Neural cell (in vitro differentiated cells): ENCODE measurements around the gene BSCL2. TPM values are rescaled to one million over a fixed set of nuclear protein-coding genes. Genes with fewer than 3 reads are reported as not detected.

Experiments
- H2AFZ ChIP-seq: fragments of 200-600, 300-800 bp; sonication (generic), shearing (Covaris generic); 2 replicates; pipeline ENCODE4 v1.6.0; 2014; ENCODE audit warnings: low read depth, mild to moderate bottlenecking, antibody characterized with exemption, low read length, moderate library complexity
- H3F3A ChIP-seq: fragments of 200-600 bp; shearing (Covaris generic); 2 replicates; pipeline ENCODE4 v1.6.1; 2016; ENCODE audit warnings: mild to moderate bottlenecking, moderate library complexity, mixed read lengths, antibody characterized with exemption, low read length; ENCODE audit not compliant: insufficient read depth, poor library complexity, severe bottlenecking
- H3K27ac ChIP-seq: fragments of 200-600, 300-800 bp; sonication (generic), shearing (Covaris generic); 2 replicates; pipeline ENCODE4 v1.5.1; 2014; ENCODE audit warnings: mild to moderate bottlenecking, low read length, moderate library complexity
- H3K27me3 ChIP-seq: fragments of 300-800, 200-600 bp; sonication (generic), shearing (Covaris generic); 2 replicates; pipeline ENCODE4 v1.6.0; 2014; ENCODE audit warnings: mild to moderate bottlenecking, low read depth, low read length, moderate library complexity; ENCODE audit not compliant: insufficient read depth
- H3K36me3 ChIP-seq: fragments of 300-800, 200-600 bp; sonication (generic), shearing (Covaris generic); 2 replicates; pipeline ENCODE4 v1.5.1; 2014; ENCODE audit warnings: mild to moderate bottlenecking, antibody characterized with exemption, low read length, moderate library complexity; ENCODE audit not compliant: insufficient read depth
- H3K4me2 ChIP-seq: fragments of 300-800, 200-600 bp; sonication (generic), shearing (Covaris generic); 2 replicates; pipeline ENCODE4 v1.6.0; 2014; ENCODE audit warnings: mild to moderate bottlenecking, low read length
- H3K4me3 ChIP-seq: fragments of 300-800, 200-600 bp; sonication (generic), shearing (Covaris generic); 2 replicates; pipeline ENCODE4 v1.5.1; 2014; ENCODE audit warnings: mild to moderate bottlenecking, low read length, moderate library complexity
- H3K79me2 ChIP-seq: fragments of 200-600 bp; shearing (Covaris generic); replicated peaks from 2 replicates; pipeline ENCODE4 v1.6.0; 2014; ENCODE audit warnings: mild to moderate bottlenecking, low read length, moderate library complexity; ENCODE audit not compliant: insufficient read depth
- H3K9ac ChIP-seq: fragments of 300-800, 200-600 bp; sonication (generic), shearing (Covaris generic); 2 replicates; pipeline ENCODE4 v1.6.1; 2016; ENCODE audit warnings: mild to moderate bottlenecking, low read length, mixed read lengths
- H3K9me2 ChIP-seq: fragments of 200-600 bp; shearing (Covaris generic); 2 replicates; pipeline ENCODE4 v1.6.1; 2016; ENCODE audit warnings: mild to moderate bottlenecking, low read length, mixed read lengths; ENCODE audit not compliant: insufficient read depth
- H3K9me3 ChIP-seq: fragments of 200-600, 300-800 bp; sonication (generic), shearing (Covaris generic); 2 replicates; pipeline ENCODE4 v1.6.1; 2016; ENCODE audit warnings: mild to moderate bottlenecking, mixed run types, low read length, moderate library complexity, mixed read lengths
- H4K20me1 ChIP-seq: fragments of 200-600 bp; shearing (Covaris generic); 2 replicates; pipeline ENCODE4 v1.6.1; 2016; ENCODE audit warnings: mild to moderate bottlenecking, mixed run types; ENCODE audit not compliant: insufficient read depth
- EP300 ChIP-seq: fragments of 450-650 bp; conservative IDR thresholded peaks from 2 replicates; pipeline ENCODE4 v1.6.1; 2014; ENCODE audit warnings: antibody characterized with exemption, mild to moderate bottlenecking, moderate library complexity; ENCODE audit not compliant: poor library complexity, severe bottlenecking
- EZH2 ChIP-seq: fragments of 200-600, 300-800 bp; shearing (Covaris generic), sonication (generic); IDR thresholded peaks from 2 replicates; pipeline ENCODE4 v1.6.1; 2014; ENCODE audit warnings: antibody characterized with exemption, low read length, borderline replicate concordance, mild to moderate bottlenecking; ENCODE audit not compliant: insufficient read depth, poor library complexity, severe bottlenecking
- MXI1 ChIP-seq: fragments of 450-650 bp; conservative IDR thresholded peaks from 2 replicates; pipeline ENCODE4 v1.6.1; 2014; ENCODE audit warnings: antibody characterized with exemption, mild to moderate bottlenecking; ENCODE audit not compliant: poor library complexity, severe bottlenecking
- POLR2AphosphoS5 ChIP-seq: IDR thresholded peaks from 2 replicates; pipeline ENCODE4 v1.6.1; 2012
- RAD21 ChIP-seq: fragments of 450-650 bp; conservative IDR thresholded peaks from 2 replicates; pipeline ENCODE4 v1.6.1; 2014; ENCODE audit warnings: antibody characterized with exemption, mild to moderate bottlenecking, moderate library complexity
- SMC3 ChIP-seq: fragments of 450-650 bp; conservative IDR thresholded peaks from 2 replicates; pipeline ENCODE4 v1.6.1; 2014; ENCODE audit warnings: antibody characterized with exemption, mild to moderate bottlenecking, moderate library complexity; ENCODE audit not compliant: poor library complexity
- TAF1 ChIP-seq: IDR thresholded peaks from 2 replicates; pipeline ENCODE4 v1.6.1; 2012; ENCODE audit warnings: low read depth
- polyA plus RNA-seq: library from polyadenylated mRNA; depleted of rRNA; stranded (reverse); fragments of >200 nt; gene quantifications from 2 replicates; pipeline ENCODE4 v1.2.3, GENCODE V29; 2014
- TF ChIP-seq, protein P1 (sequence below): IDR thresholded peaks from 2 replicates; pipeline ENCODE4 v1.6.1; 2012; ENCODE audit warnings: borderline replicate concordance
- TF ChIP-seq, protein P2 (sequence below): fragments of 450-650 bp; IDR thresholded peaks from 2 replicates; pipeline ENCODE4 v1.5.1; 2014; ENCODE audit warnings: antibody characterized with exemption, mild to moderate bottlenecking, moderate library complexity; ENCODE audit not compliant: poor library complexity, severe bottlenecking

The BSCL2 gene
- polyA plus RNA-seq, 1 donor from 2014 or later = 304 TPM

DNA sequence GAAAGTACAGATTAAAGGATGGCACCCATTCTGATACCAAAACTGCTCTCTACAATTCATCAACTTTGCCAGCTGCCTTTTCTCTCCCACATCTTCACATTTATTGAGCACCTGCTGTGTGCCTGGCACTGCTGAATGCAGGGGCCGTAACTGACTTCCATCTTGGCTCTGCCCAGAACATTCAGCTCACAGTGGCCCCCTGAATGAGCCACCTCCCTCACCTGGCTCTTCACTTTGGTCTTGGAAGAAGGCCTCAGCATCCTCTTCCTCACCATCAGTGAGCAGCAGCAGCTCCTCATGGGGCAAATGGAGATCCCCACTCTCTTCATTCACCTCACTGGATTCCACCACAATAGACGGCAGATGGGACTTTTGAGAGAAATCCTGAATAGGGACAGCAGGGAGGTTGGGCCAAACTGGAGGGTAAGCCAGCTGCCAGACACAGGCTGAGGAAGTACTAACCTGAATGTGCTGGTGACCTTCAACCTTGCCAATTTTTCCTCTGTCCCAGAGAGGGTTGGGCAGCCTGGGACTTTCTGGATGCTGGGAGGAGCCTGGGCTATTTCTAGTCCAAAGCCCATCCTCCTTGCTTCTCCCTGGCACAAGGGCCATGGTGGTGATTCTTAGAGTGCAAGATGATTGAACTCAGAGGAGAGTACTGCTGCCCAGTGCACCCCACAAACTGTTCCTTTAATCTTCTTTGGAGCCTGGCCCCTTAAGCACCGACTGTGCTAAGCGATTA, 37.6 kb downstream of the BSCL2 start:
- H3K4me2 ChIP-seq = no peak overlapping the region
- peaks cover 10% of the 10 kb centered on the region for H3K79me2 ChIP-seq

DNA sequence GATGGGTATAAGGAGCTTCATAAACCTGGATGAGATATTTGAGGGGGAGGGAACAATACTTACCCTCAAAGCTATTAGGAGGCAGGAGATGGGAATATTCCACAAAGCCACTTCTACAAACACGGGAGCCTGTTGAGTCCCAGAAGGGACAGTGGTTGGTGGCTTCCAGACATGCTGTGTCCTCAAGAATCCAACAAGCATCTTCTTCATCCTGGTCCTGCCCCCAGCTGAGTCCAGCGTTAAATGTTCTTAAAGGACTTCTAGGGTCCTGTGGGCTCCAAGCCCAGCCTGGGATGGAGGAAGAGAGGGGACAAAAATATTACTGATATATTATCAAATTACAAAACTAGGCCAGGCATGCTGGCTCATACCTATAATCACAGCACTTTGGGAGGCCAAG, 39.8 kb downstream of the BSCL2 start:
- Histone ChIP-seq H3K36me3 (no peaks in the 10 kb centered on the region), H3K9ac (no peak overlapping the region), H3K79me2 (peaks cover 10% of the 10 kb centered on the region), H3K27ac (no peak overlapping the region), H3K9me3 (no peaks in the 10 kb centered on the region), H4K20me1 (no peaks in the 10 kb centered on the region), H3F3A (no peaks in the 10 kb centered on the region), H3K27me3 (no peaks in the 10 kb centered on the region), H3K9me2 (no peaks in the 10 kb centered on the region), H2AFZ (no peak overlapping the region), H3K4me3 (no peak overlapping the region), H3K4me2 (no peak overlapping the region)
- TF ChIP-seq TAF1 (no peak), MXI1 (no peak), POLR2AphosphoS5 (no peak), EP300 (no peak), RAD21 (no peak), EZH2 (no peak), SMC3 (no peak)
- TF ChIP-seq, protein P1, sequence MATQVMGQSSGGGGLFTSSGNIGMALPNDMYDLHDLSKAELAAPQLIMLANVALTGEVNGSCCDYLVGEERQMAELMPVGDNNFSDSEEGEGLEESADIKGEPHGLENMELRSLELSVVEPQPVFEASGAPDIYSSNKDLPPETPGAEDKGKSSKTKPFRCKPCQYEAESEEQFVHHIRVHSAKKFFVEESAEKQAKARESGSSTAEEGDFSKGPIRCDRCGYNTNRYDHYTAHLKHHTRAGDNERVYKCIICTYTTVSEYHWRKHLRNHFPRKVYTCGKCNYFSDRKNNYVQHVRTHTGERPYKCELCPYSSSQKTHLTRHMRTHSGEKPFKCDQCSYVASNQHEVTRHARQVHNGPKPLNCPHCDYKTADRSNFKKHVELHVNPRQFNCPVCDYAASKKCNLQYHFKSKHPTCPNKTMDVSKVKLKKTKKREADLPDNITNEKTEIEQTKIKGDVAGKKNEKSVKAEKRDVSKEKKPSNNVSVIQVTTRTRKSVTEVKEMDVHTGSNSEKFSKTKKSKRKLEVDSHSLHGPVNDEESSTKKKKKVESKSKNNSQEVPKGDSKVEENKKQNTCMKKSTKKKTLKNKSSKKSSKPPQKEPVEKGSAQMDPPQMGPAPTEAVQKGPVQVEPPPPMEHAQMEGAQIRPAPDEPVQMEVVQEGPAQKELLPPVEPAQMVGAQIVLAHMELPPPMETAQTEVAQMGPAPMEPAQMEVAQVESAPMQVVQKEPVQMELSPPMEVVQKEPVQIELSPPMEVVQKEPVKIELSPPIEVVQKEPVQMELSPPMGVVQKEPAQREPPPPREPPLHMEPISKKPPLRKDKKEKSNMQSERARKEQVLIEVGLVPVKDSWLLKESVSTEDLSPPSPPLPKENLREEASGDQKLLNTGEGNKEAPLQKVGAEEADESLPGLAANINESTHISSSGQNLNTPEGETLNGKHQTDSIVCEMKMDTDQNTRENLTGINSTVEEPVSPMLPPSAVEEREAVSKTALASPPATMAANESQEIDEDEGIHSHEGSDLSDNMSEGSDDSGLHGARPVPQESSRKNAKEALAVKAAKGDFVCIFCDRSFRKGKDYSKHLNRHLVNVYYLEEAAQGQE = no peak
- TF ChIP-seq, protein P2, sequence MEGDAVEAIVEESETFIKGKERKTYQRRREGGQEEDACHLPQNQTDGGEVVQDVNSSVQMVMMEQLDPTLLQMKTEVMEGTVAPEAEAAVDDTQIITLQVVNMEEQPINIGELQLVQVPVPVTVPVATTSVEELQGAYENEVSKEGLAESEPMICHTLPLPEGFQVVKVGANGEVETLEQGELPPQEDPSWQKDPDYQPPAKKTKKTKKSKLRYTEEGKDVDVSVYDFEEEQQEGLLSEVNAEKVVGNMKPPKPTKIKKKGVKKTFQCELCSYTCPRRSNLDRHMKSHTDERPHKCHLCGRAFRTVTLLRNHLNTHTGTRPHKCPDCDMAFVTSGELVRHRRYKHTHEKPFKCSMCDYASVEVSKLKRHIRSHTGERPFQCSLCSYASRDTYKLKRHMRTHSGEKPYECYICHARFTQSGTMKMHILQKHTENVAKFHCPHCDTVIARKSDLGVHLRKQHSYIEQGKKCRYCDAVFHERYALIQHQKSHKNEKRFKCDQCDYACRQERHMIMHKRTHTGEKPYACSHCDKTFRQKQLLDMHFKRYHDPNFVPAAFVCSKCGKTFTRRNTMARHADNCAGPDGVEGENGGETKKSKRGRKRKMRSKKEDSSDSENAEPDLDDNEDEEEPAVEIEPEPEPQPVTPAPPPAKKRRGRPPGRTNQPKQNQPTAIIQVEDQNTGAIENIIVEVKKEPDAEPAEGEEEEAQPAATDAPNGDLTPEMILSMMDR = no peak

More for the DNA sequence above, 37.6 kb downstream of the BSCL2 start:
- Histone ChIP-seq H3K9ac (no peak overlapping the region), H4K20me1 (no peaks in the 10 kb centered on the region), H3K36me3 (no peaks in the 10 kb centered on the region), H3K9me2 (no peaks in the 10 kb centered on the region), H3K9me3 (no peaks in the 10 kb centered on the region), H2AFZ (no peak overlapping the region), H3F3A (no peaks in the 10 kb centered on the region), H3K27ac (no peak overlapping the region), H3K4me3 (no peak overlapping the region), H3K27me3 (no peaks in the 10 kb centered on the region)
- TF ChIP-seq EP300 (no peak), RAD21 (no peak), SMC3 (no peak), POLR2AphosphoS5 (no peak), EZH2 (no peak), MXI1 (no peak), TAF1 (no peak)
- TF ChIP-seq, protein P1 = no peak
- TF ChIP-seq, protein P2 = no peak
